SU-DHL-6 (cell line): ENCODE data around the gene CLMN.

Experiments used
- CTCF ChIP-seq: fragments of 200-600 bp; sonication (generic); IDR thresholded peaks from one replicate; pipeline ENCODE4 v1.5.1; 2017; ENCODE audit warnings: antibody characterized with exemption, mild to moderate bottlenecking, low read length, moderate library complexity; ENCODE audit not compliant: insufficient read depth, poor library complexity, severe bottlenecking
- EZH2phosphoT487 ChIP-seq: fragments of 200-600 bp; sonication (generic), shearing (Covaris generic); conservative IDR thresholded peaks from 2 replicates; pipeline ENCODE4 v1.6.1; 2018; ENCODE audit warnings: mild to moderate bottlenecking, antibody characterized with exemption, low read length, moderate library complexity, mixed read lengths

DNA sequence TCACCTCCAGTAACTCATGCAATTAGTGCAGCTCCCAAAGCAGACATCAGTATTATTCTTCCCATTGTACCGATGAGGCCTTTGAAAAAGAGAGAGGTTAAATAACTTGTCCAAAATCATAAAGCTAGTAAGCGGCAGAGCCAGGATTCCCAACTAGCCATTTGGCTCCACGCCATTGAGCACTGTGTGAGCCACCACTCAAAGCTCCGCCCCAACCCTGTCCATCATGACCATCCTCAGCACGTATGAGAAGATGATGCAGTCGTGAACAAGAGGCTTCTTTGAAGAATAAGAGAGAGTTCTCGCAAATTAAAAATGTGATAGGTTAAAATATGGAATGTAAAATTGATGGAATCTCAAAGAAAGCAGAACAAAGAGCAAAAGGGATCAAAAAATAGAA, 14.6 kb downstream of the CLMN start:
- no peak for TF ChIP-seq CTCF
- TF ChIP-seq EZH2phosphoT487 = no peak
